ENCODE results near the gene TMPRSS11A.

TMPRSS11A gene

DNA sequence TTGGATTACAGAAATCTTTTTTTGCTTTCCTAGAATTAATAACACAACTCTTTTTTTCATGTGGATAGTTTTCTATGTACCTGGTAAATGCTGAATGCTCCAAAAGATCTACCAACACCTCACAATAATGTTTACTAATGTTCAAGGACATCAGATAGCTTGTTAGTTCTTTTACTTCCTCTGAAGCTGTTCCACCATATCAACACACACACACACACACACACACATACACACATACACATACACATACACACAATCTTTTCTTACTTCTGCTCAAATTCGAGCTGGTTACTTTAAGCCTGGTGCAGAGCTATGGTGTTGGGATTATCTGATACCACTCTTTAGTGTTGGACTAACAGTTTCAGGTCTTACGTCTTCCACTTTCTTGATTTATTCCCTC lies 51.2 kb downstream of the TMPRSS11A start:
- no peak for DNase-seq (ENCODE audit: low read depth)

DNA sequence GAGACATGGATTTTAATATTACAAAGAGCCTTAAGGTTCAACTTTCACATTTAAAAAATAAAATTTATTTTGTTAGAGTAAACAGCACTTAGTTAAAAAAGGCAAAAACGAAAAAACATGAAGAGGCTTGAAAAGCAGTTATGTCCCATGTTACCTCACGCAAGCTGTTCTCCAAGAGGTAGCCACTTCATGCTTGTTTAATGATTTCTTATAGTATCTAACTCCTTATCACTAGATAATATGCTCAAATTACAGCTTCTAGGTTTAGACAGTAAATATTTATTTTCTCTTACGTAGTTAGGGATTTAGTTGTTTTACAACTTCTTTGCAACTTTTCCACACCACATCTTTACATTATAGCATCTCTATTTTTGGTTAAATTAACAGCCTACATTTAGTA lies 51.7 kb downstream of the TMPRSS11A start:
- no peak for DNase-seq (ENCODE audit: low read depth)

DNA sequence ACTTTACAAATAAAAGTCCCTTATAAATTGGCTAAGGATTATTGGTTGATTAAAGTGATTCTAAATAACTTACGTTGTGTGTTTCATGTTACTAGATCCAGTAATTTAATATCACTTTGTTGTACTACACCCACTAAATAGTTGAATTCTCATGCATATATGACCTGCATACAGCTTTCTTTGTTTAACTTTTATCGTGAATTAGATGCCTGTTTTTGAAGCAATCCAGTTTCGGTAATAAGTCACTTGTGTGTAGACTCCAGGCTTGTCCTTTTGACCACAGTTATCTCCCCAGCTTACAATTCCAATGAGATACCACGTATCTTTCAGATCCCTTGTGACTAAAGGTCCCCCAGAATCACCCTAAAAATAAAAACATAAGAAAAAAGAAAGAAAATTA lies 52.2 kb downstream of the TMPRSS11A start:
- no peak for DNase-seq (ENCODE audit: low read depth)

DNA sequence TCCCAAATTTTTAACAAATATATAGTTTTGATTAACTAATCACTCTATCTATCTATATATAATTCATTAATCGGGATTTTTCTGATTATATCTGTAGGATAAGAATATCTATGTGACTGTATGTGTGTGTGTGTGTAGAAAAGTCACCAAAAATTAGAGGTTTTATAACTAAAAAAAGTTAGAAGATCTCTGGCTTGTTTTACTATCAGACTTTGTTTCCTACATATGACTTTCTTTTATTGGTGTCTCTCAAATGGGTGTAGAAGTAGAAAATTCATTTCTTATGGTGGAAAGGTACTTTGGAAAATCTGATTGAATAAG lies 52.7 kb downstream of the TMPRSS11A start:
- DNase-seq (ENCODE audit: low read depth): no peak

- no peak for DNase-seq (ENCODE audit: low read depth)
Observed at GRCh38 chr4:67909905-67910584, 53.2 kb downstream of the TMPRSS11A start.

DNA sequence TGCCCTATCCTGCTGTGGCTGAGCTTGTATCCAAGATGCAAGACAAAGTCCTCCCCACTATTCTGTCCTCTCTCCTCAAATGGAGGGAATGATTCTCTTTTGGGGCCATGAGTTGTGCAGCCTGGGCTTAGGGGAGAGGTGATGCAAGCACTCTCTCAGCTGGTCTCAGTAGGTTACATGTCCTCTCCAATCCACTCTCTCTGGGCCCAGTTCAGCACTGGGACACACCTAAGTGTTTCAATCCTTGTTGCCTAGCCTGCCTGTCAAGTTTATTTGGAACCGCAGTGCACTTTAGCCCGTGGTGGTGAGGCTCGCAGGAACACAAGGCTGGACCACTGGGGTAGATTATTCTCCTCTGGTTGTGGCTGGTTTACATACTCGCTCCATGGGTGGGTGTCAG lies 55.6 kb downstream of the TMPRSS11A start:
- no peak for DNase-seq (ENCODE audit: low read depth)

- no peak for DNase-seq (ENCODE audit: low read depth)
Observed at GRCh38 chr4:67899096-67899495, 64.2 kb downstream of the TMPRSS11A start.

DNA sequence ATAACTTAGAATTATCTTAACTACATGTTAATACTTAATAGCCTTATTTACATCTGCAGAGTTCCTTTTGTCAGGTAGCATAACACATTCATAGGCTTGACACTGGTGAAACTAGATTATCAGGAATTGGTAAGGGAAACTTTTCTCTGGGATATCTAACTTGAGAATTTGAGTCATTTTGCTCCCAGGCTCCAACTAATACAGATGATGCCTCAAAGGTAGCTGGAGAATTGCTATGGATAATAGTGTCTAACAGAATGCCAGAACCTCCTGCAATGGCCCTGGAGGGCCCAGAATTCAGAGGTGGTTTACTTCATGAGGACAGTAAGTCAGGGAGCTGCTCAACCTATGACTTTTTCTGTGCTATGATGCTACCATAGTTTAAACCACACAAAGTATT lies 65.6 kb downstream of the TMPRSS11A start:
- no peak for DNase-seq (ENCODE audit: low read depth)

DNA sequence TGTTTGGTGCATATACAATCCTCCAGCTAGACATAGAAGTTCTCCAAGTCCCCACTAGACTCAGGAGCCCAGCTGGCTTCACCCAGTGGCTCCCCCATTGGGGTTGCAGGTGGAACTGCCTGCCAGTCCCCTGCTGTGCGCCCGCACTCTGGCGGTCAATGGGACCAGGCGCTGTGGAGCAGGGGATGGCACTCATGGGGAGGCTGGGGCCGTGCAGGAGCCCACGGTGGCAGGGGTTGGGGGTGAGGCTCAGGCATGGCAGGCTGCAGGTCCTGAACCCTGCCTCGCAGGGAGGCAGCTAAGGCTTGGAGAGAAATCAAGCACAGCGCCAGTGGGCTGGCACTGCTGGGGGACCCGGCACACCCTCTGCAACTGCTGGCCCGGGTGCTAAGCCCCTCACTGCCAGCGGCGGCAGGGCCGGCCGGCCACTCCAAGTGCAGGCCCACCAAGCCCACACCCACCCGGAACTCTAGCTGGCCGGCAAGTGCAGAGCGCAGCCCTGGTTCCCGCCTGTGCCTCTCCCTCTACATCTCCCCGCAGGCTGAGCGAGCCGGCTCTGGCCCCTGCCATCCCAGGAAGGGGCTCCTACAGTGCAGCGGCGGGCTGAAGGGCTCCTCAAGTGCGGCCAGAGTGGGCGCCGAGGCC lies 66.8 kb downstream of the TMPRSS11A start:
- DNase-seq (ENCODE audit: low read depth): no peak

DNA sequence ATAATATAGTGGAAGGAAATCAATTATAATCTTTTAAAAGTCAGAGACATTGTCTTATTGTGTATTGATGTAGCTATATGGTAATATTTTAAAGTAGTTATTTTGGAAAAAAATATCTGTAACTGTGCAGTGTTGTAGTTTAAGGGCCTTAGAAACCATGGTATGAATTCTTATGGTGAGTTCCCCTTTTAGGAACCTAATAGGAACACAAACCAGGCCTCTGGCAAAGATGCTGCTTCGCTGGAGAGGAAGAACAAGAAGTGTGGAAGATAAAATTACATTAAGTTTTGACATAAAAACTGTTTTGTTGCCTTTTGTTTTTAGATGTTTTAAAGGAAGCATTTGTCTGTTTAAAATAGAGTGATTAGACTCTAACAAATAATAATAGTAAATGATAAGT lies 68.6 kb downstream of the TMPRSS11A start:
- DNase-seq (ENCODE audit: low read depth): no peak

- DNase-seq (ENCODE audit: low read depth): no peak
Observed at GRCh38 chr4:67892905-67893304, 70.4 kb downstream of the TMPRSS11A start.

GRCh38 chr4:67892253-67892652 lies 71.0 kb downstream of the TMPRSS11A start:
- DNase-seq (ENCODE audit: low read depth): no peak

DNA sequence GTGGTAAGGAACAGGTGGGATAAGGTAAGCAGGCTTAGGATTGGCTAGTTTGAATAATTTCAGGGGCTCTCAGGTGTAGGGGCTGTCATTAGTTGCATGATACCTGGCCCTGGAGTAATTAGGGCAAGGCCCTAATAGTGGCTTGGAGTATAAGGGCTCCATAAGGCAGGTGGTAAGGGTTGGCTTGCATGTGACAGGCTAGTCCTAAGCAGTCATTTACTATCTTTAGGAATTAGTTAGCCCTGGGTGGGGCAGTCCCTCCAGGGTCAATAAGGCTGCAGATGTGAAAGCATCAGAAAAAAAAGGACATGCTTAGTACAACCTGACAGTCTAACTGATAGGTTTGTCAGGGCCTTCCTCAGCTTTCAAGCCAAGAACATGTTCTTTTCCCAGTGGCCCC lies 71.6 kb downstream of the TMPRSS11A start:
- no peak for DNase-seq (ENCODE audit: low read depth)

DNA sequence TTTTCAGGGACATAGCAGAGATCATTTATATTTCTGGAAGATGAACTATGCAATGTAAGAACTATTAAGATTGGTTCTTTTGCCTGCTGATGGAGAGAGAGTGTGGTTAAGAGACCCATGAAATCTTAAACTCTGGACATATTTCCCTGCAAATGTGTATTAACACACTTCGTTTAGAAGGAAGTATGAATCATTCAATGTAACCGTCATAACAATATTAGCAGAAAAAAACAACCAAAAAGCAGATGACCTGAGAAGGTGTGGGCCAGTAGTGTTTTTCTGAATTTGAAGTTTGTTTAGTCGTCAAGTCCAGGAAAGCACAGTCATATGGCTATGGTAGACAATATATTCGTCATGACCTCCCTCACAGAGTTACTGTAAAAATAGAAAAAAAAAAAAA lies 77.0 kb downstream of the TMPRSS11A start:
- no peak for DNase-seq (ENCODE audit: low read depth)

DNA sequence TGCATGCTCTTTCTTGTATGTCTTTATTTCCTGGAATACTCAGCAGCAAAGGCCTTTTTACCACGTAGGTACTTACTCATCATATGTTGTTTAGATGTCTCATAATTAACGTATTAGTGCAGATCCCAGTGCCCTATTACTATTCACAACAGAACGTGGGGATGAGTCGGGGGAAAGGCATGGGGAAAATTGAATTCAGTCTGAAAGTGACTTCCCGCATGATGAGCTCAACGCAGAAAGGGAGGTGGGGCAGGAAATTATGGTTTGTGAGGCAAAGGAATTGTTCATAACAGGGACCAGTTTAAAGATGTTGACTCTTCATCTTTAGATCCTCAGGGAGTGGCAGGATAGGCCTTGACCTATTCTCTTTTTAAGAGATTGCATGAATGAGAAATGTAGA lies 77.5 kb downstream of the TMPRSS11A start:
- no peak for DNase-seq (ENCODE audit: low read depth)

DNA sequence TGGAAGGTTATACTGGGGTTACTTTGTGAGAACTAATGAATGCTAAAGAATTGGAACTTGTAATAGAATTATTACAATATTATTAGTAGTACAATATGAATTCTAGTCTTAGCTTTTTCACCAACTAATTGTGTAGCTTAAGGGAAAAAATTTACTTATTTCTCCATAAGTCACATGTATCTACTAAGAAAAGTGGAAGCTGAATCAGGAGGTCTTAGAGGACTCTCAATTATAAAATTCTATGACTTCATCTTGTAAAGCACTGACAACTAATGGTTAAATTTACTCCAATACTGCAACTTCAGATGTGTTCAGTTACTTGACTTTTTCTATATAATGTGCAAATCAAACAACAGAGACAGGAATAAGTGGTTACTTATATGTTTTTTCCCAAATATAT lies 78.6 kb downstream of the TMPRSS11A start:
- DNase-seq (ENCODE audit: low read depth): no peak

GRCh38 chr4:67883902-67884301 lies 79.4 kb downstream of the TMPRSS11A start, which contains the start of gene TMPRSS11D:
Gene TMPRSS11D, minus strand, starts transcription at chr4:67884002. Its CDS starts 69 bp downstream, at chr4:67883933.
- no peak for DNase-seq (ENCODE audit: low read depth)

DNA sequence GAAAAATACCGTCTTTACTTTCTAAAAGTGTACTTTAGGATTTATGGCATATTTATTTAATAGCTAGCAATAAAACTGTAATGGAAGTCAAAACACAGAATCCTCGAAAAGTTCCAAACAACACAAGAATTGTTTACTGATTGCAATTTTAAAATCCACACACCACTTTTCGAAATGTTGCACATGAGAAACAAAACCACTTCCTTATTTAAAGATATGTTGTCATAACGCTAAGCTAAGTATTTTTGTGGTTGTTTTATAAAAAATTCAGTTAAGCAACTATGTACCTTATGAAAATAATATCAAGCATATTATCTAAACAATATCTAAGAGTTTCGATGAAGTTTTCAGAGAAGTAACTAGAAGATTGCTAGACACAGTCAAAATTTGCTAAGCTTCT lies 79.8 kb downstream of the TMPRSS11A start:
- no peak for DNase-seq (ENCODE audit: low read depth)

- no peak for DNase-seq (ENCODE audit: low read depth)
Observed at GRCh38 chr4:67880866-67881610, 82.3 kb downstream of the TMPRSS11A start.

DNA sequence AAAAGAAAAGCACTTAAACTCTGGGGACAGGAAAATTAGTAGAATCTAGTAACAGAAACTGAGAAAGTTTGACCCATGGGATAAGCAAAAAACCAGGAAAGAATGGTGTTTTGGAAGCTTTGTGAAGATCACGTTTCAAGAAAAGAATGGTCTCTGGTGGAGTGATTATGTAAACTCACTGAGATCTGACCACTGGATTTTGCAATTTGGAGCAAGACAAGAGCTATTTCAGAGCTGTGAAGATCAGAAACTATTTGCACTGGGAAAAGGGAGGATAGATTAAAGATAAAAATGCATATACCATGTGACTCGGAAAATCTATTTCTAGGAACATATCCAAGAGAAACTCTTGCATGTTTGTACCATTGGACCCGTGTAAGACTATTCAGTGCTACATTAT lies 83.8 kb downstream of the TMPRSS11A start:
- DNase-seq (ENCODE audit: low read depth): no peak

GRCh38 chr4:67877086-67877485 lies 86.2 kb downstream of the TMPRSS11A start:
- DNase-seq (ENCODE audit: low read depth): no peak

- no peak for DNase-seq (ENCODE audit: low read depth)
Observed at GRCh38 chr4:67874986-67875385, 88.3 kb downstream of the TMPRSS11A start.

DNA sequence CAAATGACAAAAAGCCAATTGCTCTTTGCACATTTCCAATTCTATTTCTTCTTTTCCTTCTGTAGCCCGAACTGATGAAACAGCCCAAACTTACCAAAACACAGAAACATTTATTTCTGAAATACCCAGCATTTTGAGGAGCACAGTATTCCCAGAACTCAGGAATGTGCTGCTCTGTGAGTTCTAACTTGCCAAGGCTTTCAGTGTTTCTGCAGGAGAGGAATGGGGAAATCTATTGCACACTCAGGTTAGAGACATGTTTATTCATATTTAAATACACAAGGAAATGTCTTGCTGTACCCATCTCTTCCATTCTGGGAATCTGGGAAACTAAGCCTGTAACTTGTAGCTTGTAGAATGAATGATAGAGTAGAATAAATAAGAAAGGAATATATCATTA lies 90.2 kb downstream of the TMPRSS11A start:
- no peak for DNase-seq (ENCODE audit: low read depth)

All from activated T-cell treated with anti-CD3 and anti-CD28 coated beads for 1 hour (primary cell).